Neural crest cell (in vitro differentiated cells): ENCODE results near the gene TPGS2. TPM values are rescaled to one million over a fixed set of nuclear protein-coding genes. Genes with fewer than 3 reads are reported as not detected.

Experiments used
- DNase-seq: peaks from one replicate; pipeline ENCODE4 v3.0.0; 2021; ENCODE audit warnings: low read depth, mixed read lengths, low spot score
- H3K27ac Mint-ChIP-seq: one replicate; pipeline ENCODE4 v1.8.0; 2021; ENCODE audit warnings: mild to moderate bottlenecking, mixed read lengths; ENCODE audit not compliant: unreplicated experiment
- H3K27me3 Mint-ChIP-seq: 2 replicates; pipeline ENCODE4 v1.8.0; 2021; ENCODE audit warnings: low read depth, mild to moderate bottlenecking, mixed read lengths
- H3K36me3 Mint-ChIP-seq: 2 replicates; pipeline ENCODE4 v1.8.0; 2021; ENCODE audit warnings: low read depth, mild to moderate bottlenecking, mixed read lengths
- H3K4me1 Mint-ChIP-seq: 2 replicates; pipeline ENCODE4 v1.8.0; 2021; ENCODE audit warnings: mixed read lengths
- H3K4me3 Mint-ChIP-seq: one replicate; pipeline ENCODE4 v1.8.0; 2021; ENCODE audit warnings: mild to moderate bottlenecking, mixed read lengths
- H3K9me3 Mint-ChIP-seq: 2 replicates; pipeline ENCODE4 v1.8.0; 2021; ENCODE audit warnings: mixed read lengths
- CTCF ChIP-seq: fragments of 200-600 bp; sonication (generic); conservative IDR thresholded peaks from 2 replicates; pipeline ENCODE4 v1.5.0; 2021; ENCODE audit warnings: antibody characterized with exemption, mild to moderate bottlenecking
- total RNA-seq: library from RNA; stranded (reverse); gene quantifications from 2 replicates; pipeline ENCODE4 v1.2.1, GENCODE V29; 2021

TPGS2 gene
- total RNA-seq, 1 donor from 2014 or later = 175 TPM

GRCh38 chr18:36809590-36810381 lies 19.0 kb downstream of the TPGS2 start:
- TF ChIP-seq CTCF = peak; percentile 91
- Mint-ChIP-seq H3K4me1 (peaks cover 4% of the 10 kb centered on the region), H3K9me3 (no peaks in the 10 kb centered on the region), H3K4me3 (no peak overlapping the region), H3K27ac (no peak overlapping the region), H3K36me3 (peaks cover 15% of the 10 kb centered on the region), H3K27me3 (no peaks in the 10 kb centered on the region)
- peak; percentile 17 for DNase-seq

DNA sequence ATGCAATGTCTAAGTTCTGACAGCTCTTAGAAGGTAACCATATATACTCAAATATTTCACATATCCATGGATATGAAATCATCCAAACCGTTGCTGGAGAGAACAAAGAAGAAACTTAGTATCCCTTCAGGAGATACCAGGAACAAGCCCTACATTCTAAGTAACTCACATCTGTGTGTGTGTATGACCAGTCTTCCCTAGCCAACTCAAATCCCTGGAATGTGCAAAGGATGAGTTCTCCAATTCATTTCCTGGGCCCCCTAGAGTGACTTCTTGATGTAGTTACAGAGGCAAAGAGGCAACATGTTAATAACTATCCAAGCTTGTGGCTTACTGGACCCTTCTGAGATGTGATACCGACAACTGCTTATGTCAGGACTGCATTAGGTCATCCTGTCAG lies 20.1 kb downstream of the TPGS2 start:
- no peak for TF ChIP-seq CTCF
- Mint-ChIP-seq H3K27me3 (no peaks in the 10 kb centered on the region), H3K4me1 (peaks cover 4% of the 10 kb centered on the region), H3K4me3 (no peak overlapping the region), H3K27ac (no peak overlapping the region), H3K36me3 (peaks cover 25% of the 10 kb centered on the region), H3K9me3 (no peaks in the 10 kb centered on the region)
- no peak for DNase-seq

DNA sequence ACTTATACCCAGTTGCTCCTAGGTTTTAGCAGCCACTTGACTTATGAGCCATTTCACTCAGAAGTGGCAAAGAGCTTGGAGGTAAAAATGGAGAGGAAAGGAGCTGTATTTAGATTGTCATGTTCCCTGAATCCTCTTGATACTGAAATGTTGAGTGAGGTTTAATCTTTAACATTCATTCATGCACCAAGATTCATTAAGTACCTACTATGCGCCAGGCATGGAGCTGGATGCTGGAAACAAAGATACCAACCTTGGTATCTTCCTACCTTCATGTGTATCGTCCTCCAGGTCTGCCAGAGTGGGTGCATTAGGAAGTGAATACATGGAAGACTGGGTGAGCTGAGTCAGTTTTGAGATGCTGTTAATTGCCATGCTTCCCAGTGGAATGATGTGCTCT lies 23.7 kb downstream of the TPGS2 start:
- no peak overlapping the region for H3K27ac Mint-ChIP-seq
- TF ChIP-seq CTCF = no peak
- H3K27me3 Mint-ChIP-seq = no peaks in the 10 kb centered on the region

GRCh38 chr18:36798738-36799473 lies 29.9 kb downstream of the TPGS2 start:
- peaks cover 41% of the 10 kb centered on the region for H3K36me3 Mint-ChIP-seq
- no peak for DNase-seq
- H3K4me3 Mint-ChIP-seq = no peak overlapping the region
- TF ChIP-seq CTCF = no peak
- no peaks in the 10 kb centered on the region for H3K4me1 Mint-ChIP-seq
- H3K9me3 Mint-ChIP-seq = no peaks in the 10 kb centered on the region
- H3K27ac Mint-ChIP-seq = no peak overlapping the region
- H3K27me3 Mint-ChIP-seq = no peaks in the 10 kb centered on the region

More for the DNA sequence above, 23.7 kb downstream of the TPGS2 start:
- peaks cover 4% of the 10 kb centered on the region for H3K4me1 Mint-ChIP-seq
- H3K36me3 Mint-ChIP-seq = peaks cover 48% of the 10 kb centered on the region
- no peak overlapping the region for H3K4me3 Mint-ChIP-seq
- DNase-seq = no peak
- H3K9me3 Mint-ChIP-seq = no peaks in the 10 kb centered on the region

- DNase-seq = no peak
- TF ChIP-seq CTCF = no peak
- Mint-ChIP-seq H3K27me3 (no peaks in the 10 kb centered on the region), H3K4me1 (no peaks in the 10 kb centered on the region), H3K4me3 (no peak overlapping the region), H3K36me3 (peaks cover 38% of the 10 kb centered on the region), H3K9me3 (peaks cover 4% of the 10 kb centered on the region), H3K27ac (no peak overlapping the region)
Measured at GRCh38 chr18:36792634-36793283, 36.0 kb downstream of the TPGS2 start.
